Measurements from ENCODE around the gene SLIT3.

Gene SLIT3

GRCh38 chr5:169298193-169298592 is 2.7 kb downstream of the SLIT3 start:
- no peak for DNase-seq

GRCh38 chr5:169296419-169297143 is 4.4 kb downstream of the SLIT3 start:
- DNase-seq, result no peak

DNA sequence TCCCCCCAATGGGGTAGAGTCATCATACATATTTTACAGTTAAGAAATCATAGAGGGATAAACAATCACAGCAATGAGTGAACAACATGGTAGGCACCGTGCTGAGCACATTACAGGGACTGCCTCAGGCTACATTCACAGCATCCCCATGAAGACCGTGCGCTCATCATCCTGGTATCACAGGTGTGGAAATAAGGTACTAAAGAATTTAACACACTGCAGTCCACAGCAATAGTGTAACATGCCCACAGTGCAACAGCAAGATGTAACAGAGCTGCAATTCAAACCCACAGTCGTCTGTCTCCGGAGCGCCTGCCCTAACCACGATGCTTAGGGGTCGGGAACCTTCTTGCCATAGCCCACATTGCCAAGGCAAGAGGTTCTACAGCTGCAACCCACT is 5.6 kb downstream of the SLIT3 start:
- DNase-seq, result no peak

GRCh38 chr5:169294621-169295020 is 6.3 kb downstream of the SLIT3 start:
- DNase-seq, result no peak

DNA sequence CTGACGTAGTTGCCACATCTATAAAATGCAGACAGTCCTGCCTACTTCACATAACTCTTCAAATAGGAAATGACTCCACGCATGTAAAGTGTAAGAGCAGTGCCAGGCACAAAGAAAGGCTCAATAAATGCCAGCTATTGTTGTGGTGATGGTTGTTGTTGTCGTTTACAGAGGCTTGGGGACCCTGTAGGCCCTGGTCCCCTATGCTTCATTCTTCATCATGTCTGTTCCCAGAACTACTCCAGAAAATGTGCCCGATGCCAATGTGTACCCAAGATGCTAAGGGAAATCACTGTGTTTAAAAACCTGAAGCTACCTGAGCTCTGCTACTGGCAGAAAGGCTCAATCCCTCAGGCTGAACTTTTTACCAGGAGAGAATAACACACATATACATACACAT is 9.1 kb downstream of the SLIT3 start:
- no peak for DNase-seq

DNA sequence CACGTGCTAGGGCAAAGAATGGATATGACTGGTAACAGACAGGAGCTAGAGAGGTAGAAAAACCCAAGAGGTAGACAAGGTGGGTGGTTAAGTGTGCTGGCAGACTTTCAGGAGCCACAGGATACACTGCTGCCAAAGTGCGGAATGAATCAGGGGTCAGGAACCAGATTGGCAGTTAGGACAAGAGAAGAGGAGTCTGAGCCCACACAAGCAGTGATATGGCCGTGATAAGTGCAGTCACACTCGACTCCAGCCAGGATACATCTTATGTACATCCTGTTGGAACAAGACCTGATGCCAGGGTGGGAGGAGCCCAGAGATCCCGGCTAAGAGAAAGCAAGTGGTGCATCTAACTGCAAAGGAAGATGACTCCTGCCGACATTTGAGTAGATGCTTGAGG is 10.0 kb downstream of the SLIT3 start:
- DNase-seq, result no peak

DNA sequence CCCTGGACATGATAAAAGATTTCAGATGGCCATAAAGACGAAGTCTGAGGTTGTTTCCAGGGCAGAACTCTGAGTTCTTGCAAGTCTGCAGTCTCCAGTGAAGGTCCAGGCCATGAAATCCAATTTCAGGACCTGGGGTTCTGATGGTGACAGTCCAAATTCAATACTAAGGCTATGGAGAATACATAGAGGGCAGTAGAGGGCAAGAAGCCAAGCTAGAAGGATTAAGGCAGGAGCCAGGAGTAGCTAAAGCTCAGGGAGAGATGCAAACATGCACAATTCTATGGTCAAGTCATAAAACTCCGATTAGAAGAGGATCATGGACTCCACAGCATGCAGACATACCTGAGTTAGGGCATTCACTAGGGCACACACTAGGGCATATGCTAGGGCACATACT is 11.4 kb downstream of the SLIT3 start:
- no peak for DNase-seq

DNA sequence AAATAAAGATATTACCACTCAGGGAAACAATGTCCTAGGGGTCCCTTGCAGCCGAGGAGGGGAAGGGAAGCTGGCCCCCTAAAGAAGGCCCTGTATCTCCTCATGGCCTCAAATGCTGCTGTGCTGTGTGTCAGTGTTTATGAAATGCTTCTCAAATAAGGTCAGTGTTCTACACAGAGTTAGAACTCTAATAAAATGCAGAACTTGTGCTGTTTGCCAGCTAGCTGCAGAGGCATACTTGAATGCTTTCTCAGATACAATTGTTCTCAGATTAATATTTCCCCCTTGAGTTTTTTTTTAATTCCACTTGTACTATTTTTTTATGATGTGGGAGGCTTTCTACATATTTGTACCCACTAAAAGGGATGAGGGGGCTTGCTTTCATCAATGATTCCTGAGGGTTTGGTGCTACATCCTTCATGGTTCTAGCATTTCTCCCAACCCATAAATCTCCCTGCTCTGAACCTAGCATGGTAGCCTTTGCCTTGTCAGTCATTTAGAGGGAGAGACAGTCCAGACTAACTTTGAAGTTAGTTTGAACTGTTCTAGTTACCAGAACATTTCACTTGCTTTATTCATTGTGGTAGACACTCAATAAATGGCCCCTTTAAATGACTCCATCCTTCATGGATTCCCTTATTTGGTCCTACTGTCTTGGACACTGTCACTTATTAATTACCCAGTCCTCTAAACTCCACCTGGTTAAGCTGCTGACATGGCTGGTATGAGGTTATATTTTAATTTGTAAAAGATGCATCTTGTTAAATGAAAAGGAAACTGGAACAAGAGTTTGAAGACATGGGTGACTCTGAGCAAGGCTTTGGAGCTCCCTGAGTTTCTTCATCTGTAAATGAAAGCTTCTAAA is 12.6 kb downstream of the SLIT3 start:
- no peak for DNase-seq

DNA sequence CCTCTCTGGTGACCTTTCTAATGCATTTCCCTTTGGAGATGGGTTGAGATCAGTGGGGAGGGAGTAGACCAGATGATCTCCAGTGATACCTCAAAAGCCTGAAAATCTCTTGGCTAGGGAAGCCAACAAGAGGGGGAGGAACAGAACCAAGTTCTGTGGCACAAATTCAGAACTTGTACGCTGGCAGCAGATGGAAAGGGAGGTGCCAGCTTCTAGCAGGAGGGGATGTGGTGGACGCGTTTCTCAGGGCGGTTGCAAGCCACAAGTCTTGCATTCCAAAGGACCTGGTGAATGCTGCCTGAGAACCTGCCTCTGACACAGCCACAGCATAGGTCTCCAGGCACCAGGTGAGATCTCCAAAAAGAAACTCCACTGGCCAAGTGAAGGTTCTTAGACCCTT is 13.4 kb downstream of the SLIT3 start:
- DNase-seq, result no peak

DNA sequence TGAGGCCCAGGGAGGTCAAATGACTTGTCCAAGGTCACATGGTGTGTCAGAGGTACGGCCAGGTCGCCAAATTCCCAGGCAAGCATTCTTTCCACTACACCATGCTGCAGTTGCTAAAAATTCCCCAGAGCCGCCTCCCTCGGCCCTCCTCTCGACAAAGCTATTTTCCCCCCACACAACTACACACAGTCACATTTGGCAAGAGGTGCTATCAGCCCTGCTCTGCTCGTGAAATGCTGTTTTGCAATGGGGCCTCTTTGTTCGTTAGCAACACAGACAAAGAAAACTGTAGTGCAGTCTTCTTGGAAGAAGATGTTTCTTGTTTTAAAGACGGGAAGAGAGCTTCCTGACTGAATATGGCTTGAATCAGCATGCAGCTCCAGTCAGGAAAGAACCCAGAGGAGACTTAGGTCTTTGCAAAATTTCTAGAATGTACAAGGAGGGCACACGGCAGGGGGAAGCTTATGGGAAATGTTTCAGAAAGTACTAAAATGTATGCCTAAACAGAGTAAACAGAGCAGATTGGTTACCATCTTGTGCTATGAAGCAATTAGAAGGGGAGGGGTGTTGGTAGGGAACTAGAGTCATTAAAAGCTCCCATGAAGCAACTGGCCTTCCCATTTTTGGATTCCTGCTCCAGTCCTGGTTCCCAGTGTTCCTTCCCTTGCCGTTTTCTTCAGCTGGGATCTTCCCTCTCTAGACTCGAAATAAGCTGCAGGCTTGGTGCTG is 14.2 kb downstream of the SLIT3 start:
- no peak for DNase-seq

DNA sequence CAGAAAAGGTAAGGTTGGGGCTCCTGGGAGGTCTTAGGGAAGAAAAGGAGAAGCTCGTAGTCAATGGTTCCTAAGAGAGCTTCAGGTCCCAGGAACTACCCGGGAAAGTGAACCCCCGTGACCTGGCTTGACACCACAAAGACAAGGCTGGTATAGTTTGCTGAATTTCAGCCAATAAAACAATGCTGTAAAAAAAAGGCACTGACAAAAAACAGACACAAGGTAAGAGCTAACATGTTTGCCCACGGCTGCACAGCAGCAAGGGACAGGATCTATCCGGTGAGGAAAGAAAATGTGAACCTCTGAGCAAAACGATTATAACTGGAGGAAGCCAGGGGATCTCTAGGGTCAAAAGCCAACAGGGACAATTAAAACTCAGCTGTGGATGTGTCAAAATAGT is 17.1 kb downstream of the SLIT3 start:
- DNase-seq, result no peak

- DNase-seq, result no peak
Measured at GRCh38 chr5:169281625-169282024, 19.3 kb downstream of the SLIT3 start.

DNA sequence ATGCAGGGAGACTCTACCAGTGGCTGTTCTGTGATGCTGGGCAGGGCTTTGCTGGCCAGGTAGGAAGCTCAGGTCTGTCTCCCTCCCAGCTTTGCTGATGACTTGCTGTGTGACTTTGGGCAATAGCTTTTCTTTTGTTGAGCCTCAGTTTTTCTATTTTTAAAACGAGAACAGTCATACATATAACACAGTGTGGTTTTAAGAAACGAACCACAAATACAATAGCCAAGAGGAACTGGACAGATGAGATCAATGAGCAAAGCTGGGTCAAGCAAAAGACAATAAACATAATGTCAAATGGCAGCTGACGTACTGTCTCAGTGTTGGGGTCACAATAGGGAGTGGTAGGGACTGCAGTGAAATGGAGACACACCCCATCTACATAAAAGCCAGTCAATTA is 20.2 kb downstream of the SLIT3 start:
- no peak for DNase-seq

DNA sequence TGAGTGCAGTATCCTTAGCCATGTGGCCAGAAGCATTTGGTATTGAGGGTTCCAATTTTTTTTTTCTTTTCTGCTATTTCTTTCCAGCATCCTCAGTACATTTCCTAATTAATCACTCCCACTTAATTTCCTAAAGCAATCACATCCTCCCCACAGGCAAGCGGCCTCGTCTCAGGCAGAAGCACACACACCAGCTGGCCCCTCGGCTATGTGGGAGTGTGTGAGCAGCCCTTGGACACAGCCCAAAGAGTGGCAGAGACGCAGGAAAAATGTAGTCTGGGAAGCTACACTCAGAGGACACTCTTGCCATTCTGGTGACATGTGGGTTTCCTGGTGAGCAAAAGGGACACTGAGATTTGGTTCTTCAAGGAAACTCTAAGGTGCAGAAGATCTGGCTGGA is 20.7 kb downstream of the SLIT3 start:
- DNase-seq, result no peak

DNA sequence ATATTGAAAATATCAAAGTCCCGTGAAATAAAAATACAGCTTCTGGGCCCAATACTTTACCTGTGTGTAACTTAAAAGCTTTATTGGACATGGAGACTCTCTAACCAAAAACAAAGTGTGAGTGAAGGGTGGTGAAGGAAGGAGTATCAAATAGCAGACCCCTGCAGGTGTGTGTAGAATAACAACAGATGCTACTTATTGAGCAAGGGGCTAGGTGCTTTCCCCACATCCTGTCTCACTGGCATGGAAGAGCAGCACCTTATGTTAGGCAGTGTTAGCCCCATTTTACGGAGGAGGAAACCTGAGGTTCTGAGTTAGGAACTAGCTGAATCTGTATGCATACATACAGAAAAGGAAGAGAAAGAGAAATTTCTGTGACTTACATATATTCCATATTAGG is 21.8 kb downstream of the SLIT3 start:
- no peak for DNase-seq

- no peak for DNase-seq
Measured at GRCh38 chr5:169273881-169274280, 27.1 kb downstream of the SLIT3 start.

GRCh38 chr5:169273451-169273850 is 27.5 kb downstream of the SLIT3 start:
- no peak for DNase-seq

- no peak for DNase-seq
Measured at GRCh38 chr5:169272731-169273427, 28.1 kb downstream of the SLIT3 start.

- DNase-seq, result no peak
Measured at GRCh38 chr5:169272111-169272510, 28.8 kb downstream of the SLIT3 start.

DNA sequence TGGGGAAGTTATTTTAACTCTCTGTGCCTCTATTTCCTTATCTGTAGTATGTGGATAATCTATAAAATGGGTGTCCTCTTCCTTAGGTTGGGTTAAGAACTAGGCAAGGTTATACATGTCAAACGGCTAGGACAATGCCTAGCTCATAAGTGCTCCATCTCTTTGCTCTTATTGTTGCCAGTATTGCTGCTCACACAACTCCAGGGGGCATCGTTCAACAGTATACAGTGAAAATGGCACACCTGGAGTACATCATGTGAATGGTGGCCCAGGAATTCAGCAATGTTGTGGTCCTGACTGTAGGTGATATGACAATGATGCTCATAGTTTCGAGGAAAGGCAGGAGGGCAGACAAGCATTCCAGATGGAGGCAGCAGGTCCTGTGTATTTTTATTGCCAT is 30.1 kb downstream of the SLIT3 start:
- DNase-seq, result no peak

- no peak for DNase-seq
Measured at GRCh38 chr5:169268019-169268418, 32.9 kb downstream of the SLIT3 start.

- no peak for DNase-seq
Measured at GRCh38 chr5:169265888-169266287, 35.1 kb downstream of the SLIT3 start.

- no peak for DNase-seq
Measured at GRCh38 chr5:169263591-169263990, 37.3 kb downstream of the SLIT3 start.

Data from CD4-positive, alpha-beta T cell treated with Interleukin-1 beta for 1 hour (primary cell).